HCT116 (cell line): ENCODE data around the gene ERI2.

Experiments
- EZH2 ChIP-seq: fragments of 200-600 bp; sonication (generic); IDR thresholded peaks from 2 replicates; pipeline ENCODE4 v1.6.1; 2017; ENCODE audit warnings: antibody characterized with exemption, mixed run types
- POLR2AphosphoS5 ChIP-seq: IDR thresholded peaks from 2 replicates; pipeline ENCODE4 v1.6.1; 2011; ENCODE audit warnings: mild to moderate bottlenecking, low read depth, low read length, moderate library complexity
- SP1 ChIP-seq: IDR thresholded peaks from 2 replicates; pipeline ENCODE4 v1.6.1; 2012; ENCODE audit warnings: low read depth
- ZFX ChIP-seq: fragments of 450-650 bp; IDR thresholded peaks from 2 replicates; pipeline ENCODE4 v1.6.1; 2017
- TF ChIP-seq, protein P1 (sequence below), 3 experiments: fragments of 200-600 bp in 1 of 3; sonication (generic) in 1 of 3; IDR thresholded peaks in 2 of 3; conservative IDR thresholded peaks in 1 of 3; 2 replicates each; pipeline ENCODE4 v1.5.1; 2012 to 2017; ENCODE audit warnings: low read depth in 2 of 3, low read length in 2 of 3, antibody characterized with exemption in 1 of 3, borderline replicate concordance in 1 of 3, control low read depth in 1 of 3, mild to moderate bottlenecking in 1 of 3, mixed read lengths in 1 of 3, mixed run types in 1 of 3, moderate library complexity in 1 of 3; ENCODE audit not compliant: insufficient read depth in 1 of 3
- TF ChIP-seq, protein P2 (sequence below): IDR thresholded peaks from 2 replicates; pipeline ENCODE4 v1.6.1; 2012

DNA sequence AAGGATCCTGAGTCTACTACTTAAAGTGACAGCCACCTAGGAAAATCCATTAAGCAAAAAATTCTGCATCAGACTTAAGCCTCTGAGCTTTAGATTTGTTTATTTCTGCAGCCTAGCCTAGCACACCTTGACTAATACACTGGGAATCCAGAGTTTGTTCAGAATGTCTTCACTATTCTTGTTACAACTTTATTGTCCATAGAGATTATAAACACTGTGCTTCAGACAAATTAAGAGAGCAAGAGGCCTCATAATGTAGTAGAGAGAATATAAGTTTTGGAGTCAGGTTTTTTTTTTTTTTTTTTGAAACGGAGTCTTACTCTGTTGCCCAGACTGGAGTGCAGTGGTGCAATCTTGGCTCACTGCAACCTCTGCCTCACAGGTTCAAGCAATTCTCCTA lies 55.7 kb downstream of the ERI2 start:
- TF ChIP-seq POLR2AphosphoS5 (no peak), ZFX (no peak), EZH2 (no peak), SP1 (no peak)
- TF ChIP-seq, protein P1, sequence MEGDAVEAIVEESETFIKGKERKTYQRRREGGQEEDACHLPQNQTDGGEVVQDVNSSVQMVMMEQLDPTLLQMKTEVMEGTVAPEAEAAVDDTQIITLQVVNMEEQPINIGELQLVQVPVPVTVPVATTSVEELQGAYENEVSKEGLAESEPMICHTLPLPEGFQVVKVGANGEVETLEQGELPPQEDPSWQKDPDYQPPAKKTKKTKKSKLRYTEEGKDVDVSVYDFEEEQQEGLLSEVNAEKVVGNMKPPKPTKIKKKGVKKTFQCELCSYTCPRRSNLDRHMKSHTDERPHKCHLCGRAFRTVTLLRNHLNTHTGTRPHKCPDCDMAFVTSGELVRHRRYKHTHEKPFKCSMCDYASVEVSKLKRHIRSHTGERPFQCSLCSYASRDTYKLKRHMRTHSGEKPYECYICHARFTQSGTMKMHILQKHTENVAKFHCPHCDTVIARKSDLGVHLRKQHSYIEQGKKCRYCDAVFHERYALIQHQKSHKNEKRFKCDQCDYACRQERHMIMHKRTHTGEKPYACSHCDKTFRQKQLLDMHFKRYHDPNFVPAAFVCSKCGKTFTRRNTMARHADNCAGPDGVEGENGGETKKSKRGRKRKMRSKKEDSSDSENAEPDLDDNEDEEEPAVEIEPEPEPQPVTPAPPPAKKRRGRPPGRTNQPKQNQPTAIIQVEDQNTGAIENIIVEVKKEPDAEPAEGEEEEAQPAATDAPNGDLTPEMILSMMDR (IDR thresholded peaks at IDR 0.05 in 2 of 3, conservative IDR thresholded peaks at IDR 0.05 in 1 of 3; ENCODE audit: borderline replicate concordance in 1 of 3, insufficient read depth in 1 of 3, low read depth in 2 of 3, low read length in 2 of 3), result no peak
- TF ChIP-seq, protein P2, sequence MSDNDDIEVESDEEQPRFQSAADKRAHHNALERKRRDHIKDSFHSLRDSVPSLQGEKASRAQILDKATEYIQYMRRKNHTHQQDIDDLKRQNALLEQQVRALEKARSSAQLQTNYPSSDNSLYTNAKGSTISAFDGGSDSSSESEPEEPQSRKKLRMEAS, result no peak
